OCI-LY3 (cell line): ENCODE results near the gene PGLYRP4.

Experiments used
- H2AFZ ChIP-seq: fragments of 200-600, 300-600 bp; shearing (Covaris generic); 2 replicates; pipeline ENCODE4 v1.6.0; 2014; ENCODE audit warnings: antibody characterized with exemption, low read depth, low read length
- H3K27ac ChIP-seq: fragments of 200-600, 300-600 bp; sonication (generic); 2 replicates; pipeline ENCODE4 v1.5.1; 2014; ENCODE audit warnings: mild to moderate bottlenecking, low read length, moderate library complexity, mixed read lengths
- H3K27me3 ChIP-seq: fragments of 200-600, 300-600 bp; sonication (generic); 2 replicates; pipeline ENCODE4 v1.6.1; 2014; ENCODE audit warnings: low read depth, low read length, mixed read lengths
- H3K36me3 ChIP-seq: fragments of 200-600, 300-600 bp; sonication (generic); replicated peaks from 2 replicates; pipeline ENCODE3; 2014; ENCODE audit warnings: low read depth, low read length, mixed read lengths
- H3K4me1 ChIP-seq: fragments of 300-600, 200-600 bp; sonication (generic); 2 replicates; pipeline ENCODE4 v1.6.1; 2014; ENCODE audit warnings: low read length, mixed read lengths
- H3K4me2 ChIP-seq: fragments of 200-600, 300-600 bp; sonication (generic); 2 replicates; pipeline ENCODE4 v1.6.1; 2014; ENCODE audit warnings: low read length, mixed read lengths
- H3K4me3 ChIP-seq: fragments of 300-600, 200-600 bp; sonication (generic); 2 replicates; pipeline ENCODE4 v1.5.1; 2014; ENCODE audit warnings: antibody characterized with exemption, mild to moderate bottlenecking, low read length, moderate library complexity
- H3K79me2 ChIP-seq: fragments of 300-600, 200-600 bp; shearing (Covaris generic); 2 replicates; pipeline ENCODE4 v1.6.1; 2014; ENCODE audit warnings: mild to moderate bottlenecking, low read length, mixed read lengths
- H3K9ac ChIP-seq: fragments of 300-600, 200-600 bp; shearing (Covaris generic); 2 replicates; pipeline ENCODE4 v1.6.0; 2014; ENCODE audit warnings: mild to moderate bottlenecking, low read length, moderate library complexity
- H3K9me3 ChIP-seq: fragments of 200-600, 300-600 bp; shearing (Covaris generic); 2 replicates; pipeline ENCODE4 v1.6.1; 2014; ENCODE audit warnings: low read length, mixed read lengths; ENCODE audit not compliant: insufficient read depth
- H4K20me1 ChIP-seq: fragments of 200-600, 300-600 bp; sonication (generic); 2 replicates; pipeline ENCODE4 v1.6.1; 2016; ENCODE audit warnings: low read length, mixed read lengths; ENCODE audit not compliant: insufficient read depth
- CTCF ChIP-seq: fragments of 200-600, 300-600 bp; sonication (generic); IDR thresholded peaks from 2 replicates; pipeline ENCODE4 v1.5.1; 2014; ENCODE audit warnings: antibody characterized with exemption, low read length, low read depth
- EZH2phosphoT487 ChIP-seq: fragments of 200-600 bp; shearing (Covaris generic); IDR thresholded peaks from 2 replicates; pipeline ENCODE4 v1.6.1; 2018; ENCODE audit warnings: antibody characterized with exemption, mixed run types, low read depth

The PGLYRP4 gene

GRCh38 chr1:153358691-153358975 lies 10.0 kb upstream of the PGLYRP4 start:
- no peak overlapping the region for H2AFZ ChIP-seq
- H3K36me3 ChIP-seq, result no peaks in the 10 kb centered on the region
- peaks cover 23% of the 10 kb centered on the region for H3K4me1 ChIP-seq
- no peak overlapping the region for H3K4me2 ChIP-seq
- TF ChIP-seq CTCF (no peak), EZH2phosphoT487 (no peak)
- H3K79me2 ChIP-seq, result no peaks in the 10 kb centered on the region
- H3K27me3 ChIP-seq, result peaks cover 21% of the 10 kb centered on the region
- no peak overlapping the region for H3K9ac ChIP-seq
- no peak overlapping the region for H3K27ac ChIP-seq
- H3K4me3 ChIP-seq, result no peak overlapping the region
- H3K9me3 ChIP-seq, result no peaks in the 10 kb centered on the region
- H4K20me1 ChIP-seq, result no peaks in the 10 kb centered on the region

- Histone ChIP-seq H3K36me3 (no peaks in the 10 kb centered on the region), H3K4me2 (no peak within 1 kb of the TSS), H3K27ac (no peak within 1 kb of the TSS), H2AFZ (no peak within 1 kb of the TSS), H3K9me3 (no peaks in the 10 kb centered on the region), H3K79me2 (no peaks in the 10 kb centered on the region), H4K20me1 (no peaks in the 10 kb centered on the region), H3K4me1 (peaks cover 23% of the 10 kb centered on the region), H3K27me3 (peaks cover 17% of the 10 kb centered on the region), H3K9ac (no peak within 1 kb of the TSS), H3K4me3 (no peak within 1 kb of the TSS)
- no peak for TF ChIP-seq CTCF
- TF ChIP-seq EZH2phosphoT487, result no peak
Observed at GRCh38 chr1:153357853-153358690, 9.4 kb upstream of the PGLYRP4 start, which contains the start of gene S100A9. Gene S100A9, plus strand, starts transcription at chr1:153357854. Its CDS starts 430 bp downstream, at chr1:153358284.

- Histone ChIP-seq H4K20me1 (no peaks in the 10 kb centered on the region; the same call in 1 of the 2 replicates), H3K36me3 (no peaks in the 10 kb centered on the region), H3K9ac (no peak overlapping the region), H3K4me2 (no peak overlapping the region), H3K4me1 (peaks cover 28% of the 10 kb centered on the region), H3K27ac (no peak overlapping the region), H3K4me3 (no peak overlapping the region), H3K79me2 (no peaks in the 10 kb centered on the region), H3K9me3 (no peaks in the 10 kb centered on the region), H3K27me3 (peaks cover 21% of the 10 kb centered on the region), H2AFZ (no peak overlapping the region)
- no peak for TF ChIP-seq CTCF
- TF ChIP-seq EZH2phosphoT487, result no peak
Observed at GRCh38 chr1:153357076-153357852, 8.6 kb upstream of the PGLYRP4 start.

GRCh38 chr1:153356392-153357075 lies 7.9 kb upstream of the PGLYRP4 start:
- H3K36me3 ChIP-seq, result no peaks in the 10 kb centered on the region
- H3K4me1 ChIP-seq, result peaks cover 28% of the 10 kb centered on the region
- no peak overlapping the region for H3K9ac ChIP-seq
- H3K27ac ChIP-seq, result no peak overlapping the region
- H3K27me3 ChIP-seq, result peaks cover 21% of the 10 kb centered on the region
- H3K79me2 ChIP-seq, result no peaks in the 10 kb centered on the region
- H4K20me1 ChIP-seq, result no peaks in the 10 kb centered on the region; the same call in 1 of the 2 replicates
- H2AFZ ChIP-seq, result no peak overlapping the region
- H3K9me3 ChIP-seq, result no peaks in the 10 kb centered on the region
- no peak overlapping the region for H3K4me3 ChIP-seq
- TF ChIP-seq EZH2phosphoT487 (no peak), CTCF (no peak)
- no peak overlapping the region for H3K4me2 ChIP-seq
